Measurements from ENCODE around the gene CD9. TPM values are rescaled to one million over a fixed set of nuclear protein-coding genes. Genes with fewer than 3 reads are reported as not detected.

Gene CD9
- polyA plus RNA-seq, 3 donors, result 7.6 to 323 (median 7.7) TPM

DNA sequence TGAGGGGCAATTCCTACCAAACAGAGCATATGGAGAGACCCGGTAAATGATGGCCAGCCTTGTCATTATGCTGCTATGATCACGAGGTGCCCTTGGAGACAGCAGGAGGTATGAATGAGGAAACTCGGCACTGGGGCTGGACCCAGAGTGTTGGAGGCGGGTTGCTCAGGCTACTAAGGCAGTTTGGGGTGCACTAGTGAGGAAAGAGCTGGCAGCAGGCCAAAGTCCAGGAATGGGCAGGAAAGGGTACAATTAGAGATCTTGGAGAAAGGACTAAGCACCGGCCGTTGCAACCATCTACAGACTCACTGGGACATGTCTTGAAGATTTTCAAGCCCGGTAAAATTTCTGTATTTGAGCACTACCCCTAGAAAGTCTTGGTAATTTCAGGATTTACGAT, 54.3 kb downstream of the CD9 start:
- 97% methylated on average over 4 of the region's 8 CpGs for WGBS (ENCODE audit: insufficient coverage)
- no peak overlapping the region for H3K4me3 ChIP-seq (replicated peaks in 1 of 3; ENCODE audit: low read depth in 2 of 3, low read length in 3 of 3)
- no peak overlapping the region for H3K9ac ChIP-seq (ENCODE audit: insufficient read depth, low read length, poor library complexity, severe bottlenecking)
- no peaks in the 10 kb centered on the region for H3K4me1 ChIP-seq (ENCODE audit: control insufficient read depth in 1 of 2, insufficient read depth in 2 of 2, low read length in 2 of 2)
- H3K27ac ChIP-seq (ENCODE audit: low read depth in 1 of 2, low read length in 2 of 2), result no peak overlapping the region
- no peak overlapping the region for H3K4me2 ChIP-seq (replicated peaks; ENCODE audit: extremely low read depth, low read length, poor library complexity, severe bottlenecking)
- TF ChIP-seq, protein P1, sequence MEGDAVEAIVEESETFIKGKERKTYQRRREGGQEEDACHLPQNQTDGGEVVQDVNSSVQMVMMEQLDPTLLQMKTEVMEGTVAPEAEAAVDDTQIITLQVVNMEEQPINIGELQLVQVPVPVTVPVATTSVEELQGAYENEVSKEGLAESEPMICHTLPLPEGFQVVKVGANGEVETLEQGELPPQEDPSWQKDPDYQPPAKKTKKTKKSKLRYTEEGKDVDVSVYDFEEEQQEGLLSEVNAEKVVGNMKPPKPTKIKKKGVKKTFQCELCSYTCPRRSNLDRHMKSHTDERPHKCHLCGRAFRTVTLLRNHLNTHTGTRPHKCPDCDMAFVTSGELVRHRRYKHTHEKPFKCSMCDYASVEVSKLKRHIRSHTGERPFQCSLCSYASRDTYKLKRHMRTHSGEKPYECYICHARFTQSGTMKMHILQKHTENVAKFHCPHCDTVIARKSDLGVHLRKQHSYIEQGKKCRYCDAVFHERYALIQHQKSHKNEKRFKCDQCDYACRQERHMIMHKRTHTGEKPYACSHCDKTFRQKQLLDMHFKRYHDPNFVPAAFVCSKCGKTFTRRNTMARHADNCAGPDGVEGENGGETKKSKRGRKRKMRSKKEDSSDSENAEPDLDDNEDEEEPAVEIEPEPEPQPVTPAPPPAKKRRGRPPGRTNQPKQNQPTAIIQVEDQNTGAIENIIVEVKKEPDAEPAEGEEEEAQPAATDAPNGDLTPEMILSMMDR (IDR thresholded peaks at IDR 0.05), result no peak
- no peak for DNase-seq
- no peaks in the 10 kb centered on the region for H4K20me1 ChIP-seq (ENCODE audit: insufficient read depth, low read length)
- intact Hi-C loops (cut with micrococcal nuclease), result no loop called here
- no peaks in the 10 kb centered on the region for H3K27me3 ChIP-seq (ENCODE audit: control insufficient read depth in 2 of 2, insufficient read depth in 2 of 2, low read length in 2 of 2)
- no peak overlapping the region for H2AFZ ChIP-seq (ENCODE audit: insufficient read depth, low read depth, low read length, poor library complexity, severe bottlenecking)
- H3K79me2 ChIP-seq (ENCODE audit: insufficient read depth, low read length), result no peaks in the 10 kb centered on the region
- H3K36me3 ChIP-seq (replicated peaks in 1 of 2; ENCODE audit: control insufficient read depth in 1 of 2, insufficient read depth in 2 of 2, low read length in 2 of 2), result no peaks in the 10 kb centered on the region
- Mint-ChIP-seq H3K27ac (peak overlapping the region in 1 of 7 donors; percentile 45), H3K4me3 (no peak overlapping the region), H3K27me3 (ENCODE audit: low read depth in 3 of 3) (peaks cover 6 to 17% (median 8%) of the 10 kb centered on the region in 3 donors), H3K4me1 (no peaks in the 10 kb centered on the region), H3K9me3 (peaks cover 0 to 3% (median 2%) of the 10 kb centered on the region in 7 donors), H3K36me3 (no peaks in the 10 kb centered on the region)
- no peaks in the 10 kb centered on the region for H3K9me3 ChIP-seq (replicated peaks in 1 of 2; ENCODE audit: control insufficient read depth in 1 of 2, insufficient read depth in 1 of 2, low read length in 2 of 2)

DNA sequence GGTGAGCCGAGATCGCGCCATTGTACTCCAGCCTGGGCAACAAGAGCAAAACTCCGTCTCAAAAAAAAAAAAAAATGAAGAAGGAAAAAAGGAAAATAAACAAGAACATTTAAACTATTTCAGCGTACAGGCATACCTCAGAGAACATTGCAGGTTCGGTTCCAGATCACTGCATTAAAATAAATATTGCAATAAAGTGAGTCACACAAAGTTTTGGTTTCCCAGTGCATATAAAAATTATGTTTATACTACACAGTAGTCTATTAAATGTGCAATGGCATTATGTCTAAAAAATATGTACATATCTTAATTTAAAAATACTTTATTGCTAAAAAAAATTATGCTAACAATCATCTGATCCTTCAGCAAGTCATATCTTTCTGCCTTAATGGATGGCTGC, 56.8 kb downstream of the CD9 start:
- Mint-ChIP-seq H3K4me3 (no peak overlapping the region), H3K36me3 (no peaks in the 10 kb centered on the region), H3K9me3 (peaks cover 0 to 7% (median 2%) of the 10 kb centered on the region in 7 donors), H3K27ac (no peak overlapping the region), H3K4me1 (no peaks in the 10 kb centered on the region), H3K27me3 (ENCODE audit: low read depth in 3 of 3) (peaks cover 4 to 13% (median 5%) of the 10 kb centered on the region in 3 donors)
- Histone ChIP-seq H3K4me1 (ENCODE audit: control insufficient read depth in 1 of 2, insufficient read depth in 2 of 2, low read length in 2 of 2) (no peaks in the 10 kb centered on the region), H3K27ac (ENCODE audit: low read depth in 1 of 2, low read length in 2 of 2) (no peak overlapping the region), H3K4me2 (replicated peaks; ENCODE audit: extremely low read depth, low read length, poor library complexity, severe bottlenecking) (no peak overlapping the region), H3K9ac (ENCODE audit: insufficient read depth, low read length, poor library complexity, severe bottlenecking) (no peak overlapping the region), H3K4me3 (replicated peaks in 1 of 3; ENCODE audit: low read depth in 2 of 3, low read length in 3 of 3) (no peak overlapping the region), H3K79me2 (ENCODE audit: insufficient read depth, low read length) (no peaks in the 10 kb centered on the region), H3K36me3 (replicated peaks in 1 of 2; ENCODE audit: control insufficient read depth in 1 of 2, insufficient read depth in 2 of 2, low read length in 2 of 2) (no peaks in the 10 kb centered on the region), H3K9me3 (replicated peaks in 1 of 2; ENCODE audit: control insufficient read depth in 1 of 2, insufficient read depth in 1 of 2, low read length in 2 of 2) (no peaks in the 10 kb centered on the region), H4K20me1 (ENCODE audit: insufficient read depth, low read length) (no peaks in the 10 kb centered on the region), H3K27me3 (ENCODE audit: control insufficient read depth in 2 of 2, insufficient read depth in 2 of 2, low read length in 2 of 2) (no peaks in the 10 kb centered on the region), H2AFZ (ENCODE audit: insufficient read depth, low read depth, low read length, poor library complexity, severe bottlenecking) (no peak overlapping the region)
- WGBS (ENCODE audit: insufficient coverage), result no CpG with 5 or more reads among the region's 6 CpGs
- intact Hi-C loops (cut with micrococcal nuclease), result no loop called here
- TF ChIP-seq, protein P1 (IDR thresholded peaks at IDR 0.05), result no peak
- DNase-seq, result no peak

Measured in CD14-positive monocyte (primary cell).